Neuron (in vitro differentiated cells): ENCODE data around the gene CFTR.

Experiments used
- H2AFZ ChIP-seq: one replicate; pipeline ENCODE4 v1.6.1; 2013; ENCODE audit warnings: low read depth, mild to moderate bottlenecking, inconsistent platforms, low read length, moderate library complexity
- H3K27me3 ChIP-seq: one replicate; pipeline ENCODE4 v1.6.1; 2013; ENCODE audit warnings: low read length; ENCODE audit not compliant: insufficient read depth
- H3K36me3 ChIP-seq: one replicate; pipeline ENCODE4 v1.6.1; 2013; ENCODE audit warnings: low read length; ENCODE audit not compliant: insufficient read depth
- H3K4me1 ChIP-seq: one replicate; pipeline ENCODE4 v1.6.1; 2013; ENCODE audit warnings: low read length; ENCODE audit not compliant: insufficient read depth
- H3K4me3 ChIP-seq: 2 replicates; pipeline ENCODE4 v1.5.1; 2013; ENCODE audit warnings: mild to moderate bottlenecking, low read length, moderate library complexity
- H3K9me3 ChIP-seq: one replicate; pipeline ENCODE4 v1.6.1; 2013; ENCODE audit warnings: low read length

Gene CFTR

GRCh38 chr7:117672453-117672852 is 192.6 kb downstream of the CFTR start:
- no peak overlapping the region for H3K4me3 ChIP-seq
- H3K27me3 ChIP-seq = no peaks in the 10 kb centered on the region
- no peaks in the 10 kb centered on the region for H3K36me3 ChIP-seq

GRCh38 chr7:117673367-117673766 is 193.5 kb downstream of the CFTR start:
- no peaks in the 10 kb centered on the region for H3K27me3 ChIP-seq
- no peaks in the 10 kb centered on the region for H3K36me3 ChIP-seq
- peaks cover 32% of the 10 kb centered on the region for H3K4me1 ChIP-seq
- no peaks in the 10 kb centered on the region for H3K9me3 ChIP-seq
- H3K4me3 ChIP-seq = no peak overlapping the region
- peak overlapping the region; percentile 28 for H2AFZ ChIP-seq

More at GRCh38 chr7:117672453-117672852, 192.6 kb downstream of the CFTR start:
- Histone ChIP-seq H3K9me3 (no peaks in the 10 kb centered on the region), H2AFZ (no peak overlapping the region), H3K4me1 (peaks cover 32% of the 10 kb centered on the region)

GRCh38 chr7:117673839-117674238 is 194.0 kb downstream of the CFTR start:
- no peaks in the 10 kb centered on the region for H3K9me3 ChIP-seq
- no peak overlapping the region for H3K4me3 ChIP-seq

GRCh38 chr7:117674617-117675016 is 194.8 kb downstream of the CFTR start:
- H3K9me3 ChIP-seq = no peaks in the 10 kb centered on the region
- no peak overlapping the region for H3K4me3 ChIP-seq
- H2AFZ ChIP-seq = no peak overlapping the region
- H3K4me1 ChIP-seq = peaks cover 32% of the 10 kb centered on the region
- no peaks in the 10 kb centered on the region for H3K27me3 ChIP-seq
- no peaks in the 10 kb centered on the region for H3K36me3 ChIP-seq

More at GRCh38 chr7:117673839-117674238, 194.0 kb downstream of the CFTR start:
- peaks cover 32% of the 10 kb centered on the region for H3K4me1 ChIP-seq
- H2AFZ ChIP-seq = no peak overlapping the region
- H3K36me3 ChIP-seq = no peaks in the 10 kb centered on the region
- no peaks in the 10 kb centered on the region for H3K27me3 ChIP-seq

- Histone ChIP-seq H3K4me3 (no peak overlapping the region), H2AFZ (no peak overlapping the region), H3K27me3 (no peaks in the 10 kb centered on the region), H3K4me1 (peaks cover 32% of the 10 kb centered on the region), H3K9me3 (no peaks in the 10 kb centered on the region), H3K36me3 (no peaks in the 10 kb centered on the region)
Measured at GRCh38 chr7:117675497-117676435, 195.9 kb downstream of the CFTR start.

- H3K36me3 ChIP-seq = no peaks in the 10 kb centered on the region
- H3K4me1 ChIP-seq = peaks cover 22% of the 10 kb centered on the region
- H2AFZ ChIP-seq = no peak overlapping the region
- no peaks in the 10 kb centered on the region for H3K9me3 ChIP-seq
- H3K27me3 ChIP-seq = no peaks in the 10 kb centered on the region
- H3K4me3 ChIP-seq = no peak overlapping the region
Measured at GRCh38 chr7:117679120-117679519, 199.3 kb downstream of the CFTR start.

- H3K4me3 ChIP-seq = no peak overlapping the region
Measured at GRCh38 chr7:117682681-117683385, 203.0 kb downstream of the CFTR start.

GRCh38 chr7:117683430-117684175 is 203.8 kb downstream of the CFTR start:
- H3K4me3 ChIP-seq = no peak overlapping the region
- H3K36me3 ChIP-seq = no peaks in the 10 kb centered on the region
- H3K9me3 ChIP-seq = no peaks in the 10 kb centered on the region
- no peaks in the 10 kb centered on the region for H3K27me3 ChIP-seq
- peaks cover 7% of the 10 kb centered on the region for H3K4me1 ChIP-seq
- H2AFZ ChIP-seq = no peak overlapping the region

More at GRCh38 chr7:117682681-117683385, 203.0 kb downstream of the CFTR start:
- Histone ChIP-seq H3K36me3 (no peaks in the 10 kb centered on the region), H2AFZ (no peak overlapping the region), H3K27me3 (no peaks in the 10 kb centered on the region), H3K9me3 (no peaks in the 10 kb centered on the region), H3K4me1 (peaks cover 7% of the 10 kb centered on the region)

- Histone ChIP-seq H3K9me3 (no peaks in the 10 kb centered on the region), H3K36me3 (no peaks in the 10 kb centered on the region), H3K4me3 (no peak overlapping the region), H3K27me3 (no peaks in the 10 kb centered on the region), H3K4me1 (peaks cover 7% of the 10 kb centered on the region), H2AFZ (no peak overlapping the region)
Measured at GRCh38 chr7:117685795-117686194, 206.0 kb downstream of the CFTR start.

- H3K36me3 ChIP-seq = no peaks in the 10 kb centered on the region
- H3K4me3 ChIP-seq = no peak overlapping the region
- H2AFZ ChIP-seq = no peak overlapping the region
Measured at GRCh38 chr7:117686311-117686935, 206.6 kb downstream of the CFTR start.

GRCh38 chr7:117688126-117688525 is 208.3 kb downstream of the CFTR start:
- no peaks in the 10 kb centered on the region for H3K36me3 ChIP-seq
- peaks cover 7% of the 10 kb centered on the region for H3K4me1 ChIP-seq
- no peaks in the 10 kb centered on the region for H3K9me3 ChIP-seq
- no peak overlapping the region for H3K4me3 ChIP-seq
- no peak overlapping the region for H2AFZ ChIP-seq
- H3K27me3 ChIP-seq = no peaks in the 10 kb centered on the region

More at GRCh38 chr7:117686311-117686935, 206.6 kb downstream of the CFTR start:
- Histone ChIP-seq H3K4me1 (peaks cover 7% of the 10 kb centered on the region), H3K9me3 (no peaks in the 10 kb centered on the region), H3K27me3 (no peaks in the 10 kb centered on the region)

- Histone ChIP-seq H3K27me3 (no peaks in the 10 kb centered on the region), H3K4me1 (peaks cover 2% of the 10 kb centered on the region), H3K4me3 (no peak overlapping the region), H2AFZ (no peak overlapping the region), H3K9me3 (no peaks in the 10 kb centered on the region), H3K36me3 (no peaks in the 10 kb centered on the region)
Measured at GRCh38 chr7:117689406-117689805, 209.6 kb downstream of the CFTR start.
